Measurements from ENCODE around the gene LCN6.

Gene LCN6

DNA sequence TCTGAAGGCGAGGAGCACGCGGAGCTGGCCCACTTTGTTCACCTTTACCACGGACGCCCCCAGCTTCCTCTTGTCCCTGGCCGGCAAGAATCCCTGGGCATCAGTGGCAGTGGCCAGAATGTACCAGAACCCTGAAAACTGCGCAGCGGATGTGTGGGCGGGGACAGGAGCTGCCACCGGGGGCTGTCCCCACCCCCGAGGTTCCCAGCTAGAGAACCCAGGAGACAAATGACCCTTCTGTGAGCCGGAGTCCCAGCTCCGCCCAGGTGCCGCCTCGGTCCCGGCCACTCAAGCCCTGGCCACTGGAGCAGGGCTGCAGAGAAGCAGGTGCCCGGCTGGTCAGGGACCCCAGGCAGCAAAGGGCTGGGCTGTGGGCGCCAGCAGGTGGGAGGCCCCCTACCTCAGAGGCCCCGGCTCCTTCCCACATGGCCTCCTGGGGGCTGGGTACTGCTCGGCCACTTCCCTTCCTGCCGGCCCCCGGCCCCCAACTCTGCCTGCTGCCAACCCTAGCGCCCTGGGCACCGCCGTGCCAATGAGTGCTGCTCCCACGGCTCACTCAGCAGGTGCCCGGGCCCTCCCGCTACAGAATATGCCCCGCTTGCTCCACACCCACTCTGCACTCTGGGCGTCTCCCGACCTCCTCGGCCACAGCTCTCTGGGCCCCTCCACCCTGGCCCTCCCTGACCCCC lies 6.3 kb downstream of the LCN6 start:
- DNase-seq: no peak

DNA sequence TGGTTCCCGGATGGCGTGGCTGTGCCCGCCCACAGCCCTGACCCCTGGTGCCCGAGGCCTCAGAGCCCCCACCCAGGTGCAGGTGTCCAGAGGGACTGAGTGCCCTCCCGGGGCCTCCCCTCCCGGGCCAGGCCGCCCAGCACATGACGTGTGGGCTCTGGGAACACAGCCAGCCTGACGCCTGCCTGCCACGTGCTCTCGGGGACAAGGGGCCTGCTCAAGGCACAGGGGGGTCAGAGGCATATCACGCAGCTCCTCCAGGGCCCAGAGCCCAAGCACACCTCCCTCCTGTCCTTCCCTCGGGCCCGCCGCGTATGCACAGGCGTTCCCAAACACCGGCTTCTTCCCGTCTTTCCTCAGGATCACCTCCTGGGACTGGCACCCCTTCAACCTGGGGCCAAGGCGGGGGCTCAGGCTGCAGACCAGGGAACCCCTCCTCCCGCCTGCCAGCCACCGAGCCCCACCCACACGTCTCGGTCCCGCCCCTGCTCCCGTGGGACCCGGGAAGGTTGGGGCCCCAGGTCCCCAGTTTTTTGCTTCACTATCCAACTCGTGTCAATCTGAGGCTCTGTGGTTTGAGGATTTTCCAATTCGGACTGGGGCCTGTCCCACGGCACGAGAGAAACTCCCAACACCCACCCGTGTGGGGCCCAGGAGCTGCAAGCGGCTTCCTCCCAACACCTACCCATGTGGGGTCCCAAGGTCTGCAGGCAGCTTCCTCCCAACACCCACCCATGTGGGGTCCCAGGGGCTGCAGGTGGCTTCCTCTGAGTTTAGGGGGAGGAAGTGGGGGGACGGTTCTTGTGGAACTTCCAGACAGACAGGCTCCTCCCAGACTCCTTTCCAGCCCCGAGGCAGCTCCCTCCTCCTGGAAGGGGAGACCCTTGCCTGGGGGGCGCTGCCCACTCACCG lies 7.1 kb downstream of the LCN6 start:
- DNase-seq: no peak

DNA sequence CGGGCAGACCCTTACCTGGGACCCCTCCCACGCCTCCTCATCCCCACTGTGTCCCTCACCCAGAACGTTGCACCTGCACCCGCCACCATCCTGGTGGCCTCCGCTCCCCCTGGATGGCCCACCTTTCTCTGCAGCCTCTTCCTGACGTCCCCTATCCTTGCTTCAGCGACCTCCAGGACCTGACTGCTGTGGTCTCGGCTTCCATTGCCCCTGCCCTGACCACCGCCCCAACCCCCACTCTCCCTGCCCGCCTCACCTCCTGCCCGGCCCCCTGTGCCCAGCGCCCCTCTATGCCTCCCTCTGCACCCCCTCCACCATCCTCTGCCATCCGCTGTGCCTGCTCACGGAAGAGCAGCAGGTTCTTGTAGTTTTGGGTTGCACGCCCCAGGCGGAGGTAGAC lies 7.8 kb downstream of the LCN6 start:
- no peak for DNase-seq

DNA sequence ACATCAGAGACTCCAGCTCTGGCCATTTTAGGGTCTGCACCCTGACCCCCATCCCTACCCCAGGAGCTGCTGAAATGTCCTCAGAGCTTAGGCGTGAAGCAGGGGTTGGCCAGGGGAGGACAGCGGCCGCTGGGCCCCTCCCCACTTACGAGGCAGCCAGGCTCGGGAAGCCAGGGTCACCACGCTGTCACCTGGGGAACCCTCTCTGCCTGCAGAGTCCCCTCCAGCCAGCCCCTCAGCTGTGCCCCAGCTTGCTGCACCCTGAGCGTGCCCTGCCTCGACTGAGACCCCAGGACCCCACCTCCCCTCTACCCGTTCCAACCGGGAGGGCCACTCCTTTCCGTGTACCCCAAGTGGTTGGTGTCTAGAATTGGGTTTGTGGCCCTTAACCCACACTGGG lies 8.3 kb downstream of the LCN6 start:
- DNase-seq: no peak

DNA sequence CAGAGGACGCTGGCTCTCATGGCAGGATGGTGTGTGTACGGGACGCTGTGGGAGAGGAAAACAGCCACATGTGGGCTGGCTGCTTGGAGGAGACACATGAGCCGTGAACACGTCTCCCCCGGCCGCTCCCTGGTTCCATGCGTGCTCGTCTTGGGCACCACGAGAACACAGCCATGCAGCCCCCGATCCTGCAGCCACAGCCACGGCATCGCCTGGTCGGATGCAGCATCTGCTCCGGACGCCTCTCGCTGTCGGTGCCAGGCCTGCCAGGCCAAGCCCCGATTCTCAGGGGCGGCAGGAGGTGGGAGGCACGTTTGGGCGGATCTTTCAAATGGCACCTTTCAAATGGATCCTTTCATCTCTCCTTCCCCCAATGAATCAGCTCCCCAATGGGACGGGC lies 8.8 kb downstream of the LCN6 start:
- no peak for DNase-seq

DNA sequence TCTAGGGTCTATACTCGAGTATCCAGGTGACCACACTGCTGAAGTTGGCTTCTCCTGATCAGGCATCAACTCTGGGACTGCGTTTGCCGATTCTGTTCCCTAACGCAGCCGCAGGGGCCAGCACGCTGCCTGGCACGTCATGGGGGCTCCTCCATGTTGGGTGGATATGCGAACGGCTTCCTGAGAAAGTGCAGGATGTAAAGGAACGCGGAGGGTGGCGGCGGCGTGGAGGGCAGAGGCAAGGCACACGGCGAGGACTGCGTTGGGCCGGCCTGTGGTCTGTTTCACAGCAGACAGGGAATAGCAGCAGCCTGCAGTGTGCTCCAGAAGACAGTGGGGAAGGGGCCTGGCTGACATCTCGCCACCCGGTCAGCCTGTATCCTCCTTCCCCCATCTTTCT lies 9.4 kb downstream of the LCN6 start:
- no peak for DNase-seq

DNA sequence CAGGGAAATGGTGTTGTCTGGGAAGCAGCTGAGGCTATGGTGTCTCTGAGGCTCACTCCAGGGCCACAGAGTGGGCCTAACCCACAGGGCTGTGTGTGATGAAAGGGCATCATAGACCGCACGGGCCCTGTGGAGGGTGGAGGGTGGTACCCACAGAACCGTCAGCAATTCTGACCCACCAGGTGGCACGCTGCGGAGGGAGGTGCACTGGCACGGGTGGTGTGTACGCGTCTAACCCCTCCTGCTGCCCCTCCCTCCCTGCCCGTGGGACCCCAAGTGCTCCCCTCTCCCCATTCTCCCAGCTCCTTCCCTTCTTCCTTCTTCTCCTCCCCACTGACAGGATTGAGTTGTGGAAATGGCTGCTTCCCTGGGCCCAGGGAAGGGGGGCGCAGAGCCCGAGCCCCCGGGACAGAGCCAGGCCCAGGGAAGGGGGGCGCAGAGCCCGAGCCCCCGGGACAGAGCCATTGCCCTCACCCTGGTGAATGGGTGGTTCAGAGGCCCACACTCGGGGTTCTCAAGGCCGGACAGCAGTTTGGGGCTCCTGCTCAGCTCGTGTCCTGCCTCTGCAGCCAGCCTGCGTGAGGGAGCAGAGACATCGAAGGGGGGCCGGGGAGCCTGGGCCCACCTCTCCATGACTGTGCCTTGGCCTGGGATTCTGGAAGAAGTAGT lies 12.4 kb downstream of the LCN6 start:
- DNase-seq: no peak

DNA sequence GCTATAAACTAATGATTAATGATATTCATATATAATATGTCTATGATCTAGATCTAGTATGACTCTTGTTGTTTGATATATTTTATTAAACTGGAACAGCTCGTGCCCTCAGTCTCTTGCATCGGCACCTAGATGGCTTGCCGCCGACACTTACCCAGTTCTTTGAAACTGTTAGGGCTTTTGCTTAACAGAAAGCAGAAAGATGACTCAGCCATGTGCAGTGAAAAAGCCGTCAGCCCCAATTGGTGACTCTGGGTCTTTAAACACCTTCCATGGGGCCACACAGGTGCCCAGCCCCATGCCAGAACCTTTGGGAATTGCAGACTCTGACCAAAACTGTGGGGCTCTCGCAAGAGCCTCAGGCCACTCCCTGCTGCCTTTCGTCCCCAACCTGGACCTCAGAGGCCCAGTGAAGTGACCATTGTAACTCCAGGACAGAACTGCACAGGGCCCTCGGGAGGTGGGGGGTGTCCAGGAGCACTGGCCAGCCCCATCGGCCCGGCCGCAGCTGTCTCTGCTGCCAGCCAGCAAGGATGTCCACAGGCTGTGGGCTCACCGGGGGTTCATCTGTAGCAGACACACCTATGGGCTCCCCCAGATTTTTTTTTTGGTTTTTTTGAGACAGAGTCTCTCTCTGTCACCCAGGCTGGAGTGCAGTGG lies 13.4 kb downstream of the LCN6 start:
- no peak for DNase-seq

DNA sequence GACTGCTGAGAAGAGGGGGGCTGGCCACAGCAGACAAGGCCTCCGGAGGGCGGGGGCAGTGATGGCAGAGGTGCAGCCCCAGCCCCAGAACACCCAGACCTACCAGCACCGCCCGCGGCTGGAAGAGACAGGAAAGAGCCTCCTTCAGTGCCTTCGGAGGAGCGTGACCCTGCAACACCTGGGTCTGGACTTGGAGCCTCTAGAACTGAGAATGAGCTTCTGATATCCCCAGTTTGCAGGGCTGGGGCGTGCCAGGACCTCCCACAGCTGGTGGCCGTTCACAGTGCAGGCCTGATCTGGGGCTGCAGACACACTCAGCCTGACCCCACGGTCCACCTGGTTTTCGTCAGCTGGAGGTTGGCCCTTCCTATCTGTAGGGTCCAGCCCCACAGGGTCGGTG lies 14.7 kb downstream of the LCN6 start:
- no peak for DNase-seq

DNA sequence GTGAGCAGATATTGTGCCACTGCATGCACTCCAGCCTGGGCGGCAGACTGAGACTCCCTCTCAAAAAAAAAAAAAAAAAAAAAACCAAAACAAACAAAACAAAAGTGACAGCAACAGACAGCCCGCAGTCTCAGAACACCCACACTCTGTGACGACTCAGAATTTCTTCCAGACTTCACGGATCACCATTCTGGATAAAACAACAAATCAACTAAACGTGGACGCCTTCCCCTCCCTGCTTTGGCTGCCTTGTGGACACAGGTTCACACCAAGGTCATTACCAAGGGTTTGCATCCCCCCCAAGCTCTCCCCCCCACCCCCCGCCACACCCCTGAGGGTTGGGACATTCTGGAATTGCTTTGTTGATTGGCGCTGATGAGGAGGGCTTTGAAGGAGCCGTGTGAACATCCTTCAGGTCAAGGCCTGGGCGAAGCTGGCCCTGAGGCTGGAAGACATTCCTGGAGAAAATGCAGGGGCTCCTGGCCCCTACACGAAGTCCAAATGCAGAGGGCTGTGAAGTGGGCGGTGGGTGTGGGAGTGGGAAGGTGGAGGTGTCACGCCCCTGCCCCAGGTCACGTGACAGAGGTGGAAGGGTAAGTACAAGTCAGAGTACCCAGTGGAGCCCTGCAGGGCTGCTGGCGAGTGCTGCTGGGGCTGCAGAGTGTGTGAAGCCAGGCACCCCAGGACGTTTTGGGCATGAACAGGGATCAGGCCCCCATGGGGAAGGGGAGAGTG lies 15.7 kb downstream of the LCN6 start:
- no peak for DNase-seq

DNA sequence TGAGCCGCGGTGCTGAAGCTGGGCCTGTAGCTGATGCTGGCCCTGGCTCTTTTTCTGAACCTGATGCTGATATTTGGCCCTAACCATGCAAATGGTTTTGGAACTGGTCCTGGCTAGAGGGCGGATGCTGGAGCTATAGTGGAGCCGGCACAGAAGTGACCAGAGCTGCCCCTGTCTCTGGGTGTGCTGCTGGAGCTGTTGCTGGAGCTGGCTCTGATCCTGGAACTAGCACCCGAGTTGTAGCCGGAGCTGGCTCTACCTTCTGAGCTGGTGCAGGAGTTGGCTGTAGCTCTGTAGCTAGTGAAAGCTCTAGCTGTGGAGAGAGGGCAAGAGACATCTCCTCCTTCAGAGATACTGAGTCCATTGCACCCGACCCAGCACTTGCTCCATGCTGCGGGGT lies 18.4 kb downstream of the LCN6 start:
- DNase-seq: no peak

DNA sequence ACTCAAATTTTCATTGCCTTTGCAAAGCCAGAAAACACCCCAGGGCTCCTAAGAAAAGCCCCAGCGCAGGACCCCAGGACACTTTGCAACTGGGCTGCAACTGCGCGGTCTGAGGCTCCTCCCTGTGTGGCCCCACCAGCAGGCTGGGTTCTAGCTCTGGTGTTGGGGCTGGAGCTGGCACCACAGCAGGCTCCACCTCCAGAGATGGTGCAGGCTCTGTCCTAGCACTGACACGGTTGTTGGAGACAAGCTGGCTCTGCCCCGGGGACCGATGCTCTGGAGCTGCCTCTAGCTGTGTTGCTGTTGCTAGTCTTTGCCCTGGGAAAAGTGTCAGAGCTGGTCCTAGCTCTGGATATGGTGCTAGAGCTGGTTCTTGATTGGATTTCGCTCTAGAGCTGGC lies 19.2 kb downstream of the LCN6 start:
- DNase-seq: no peak

DNA sequence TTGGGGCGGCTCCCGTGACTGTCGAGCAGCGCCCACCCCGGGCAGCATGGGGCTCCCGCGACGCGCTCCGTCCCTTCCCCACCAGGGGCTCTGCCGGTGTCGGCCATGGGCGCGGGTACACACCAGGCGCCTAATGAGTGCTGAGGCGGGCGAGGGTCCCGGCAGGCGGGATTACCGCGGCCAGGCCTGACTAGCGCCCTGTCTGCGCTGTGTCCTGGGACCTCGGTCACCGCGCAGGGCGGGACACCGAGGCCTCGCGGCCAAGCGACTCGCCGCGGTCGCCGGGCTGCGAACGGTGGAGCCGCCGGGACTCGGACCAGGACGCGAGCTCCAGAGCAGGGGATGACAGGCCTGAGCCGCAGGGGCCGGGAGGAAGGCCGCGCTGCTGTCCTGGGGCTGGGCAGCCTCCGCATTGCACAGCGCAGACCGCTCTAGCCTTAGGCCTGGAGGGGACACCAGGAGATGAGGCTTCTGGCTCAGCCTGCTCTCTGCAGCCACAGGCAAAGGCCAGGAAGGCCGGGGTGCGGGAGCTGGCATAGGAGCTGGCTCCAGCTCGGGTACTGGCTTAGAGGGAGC lies 19.7 kb downstream of the LCN6 start:
- DNase-seq: no peak

DNA sequence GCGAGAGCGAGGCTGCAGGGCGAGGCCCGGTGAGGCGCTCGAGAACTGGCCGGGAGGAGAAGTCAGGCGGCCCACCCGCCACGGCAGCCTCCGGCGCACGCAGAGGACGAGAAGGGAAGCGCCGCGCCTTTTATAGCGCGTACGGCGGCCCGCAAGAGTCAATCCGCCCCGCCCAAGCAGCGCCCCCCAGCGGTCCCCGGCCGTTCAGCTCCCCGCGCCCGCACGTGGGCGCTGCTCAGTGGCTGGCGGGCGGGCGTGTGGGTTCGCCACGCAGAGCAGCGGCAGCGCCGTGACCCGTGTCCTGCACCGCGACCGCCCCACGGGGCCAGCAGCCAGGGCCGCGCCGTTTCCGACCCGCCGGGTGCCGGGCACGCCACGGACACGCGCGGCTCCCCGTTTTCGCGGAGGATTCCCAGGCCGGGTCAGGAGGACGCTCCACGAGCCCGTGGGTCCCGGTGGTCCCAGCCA lies 20.2 kb downstream of the LCN6 start:
- DNase-seq: peak; percentile 94

DNA sequence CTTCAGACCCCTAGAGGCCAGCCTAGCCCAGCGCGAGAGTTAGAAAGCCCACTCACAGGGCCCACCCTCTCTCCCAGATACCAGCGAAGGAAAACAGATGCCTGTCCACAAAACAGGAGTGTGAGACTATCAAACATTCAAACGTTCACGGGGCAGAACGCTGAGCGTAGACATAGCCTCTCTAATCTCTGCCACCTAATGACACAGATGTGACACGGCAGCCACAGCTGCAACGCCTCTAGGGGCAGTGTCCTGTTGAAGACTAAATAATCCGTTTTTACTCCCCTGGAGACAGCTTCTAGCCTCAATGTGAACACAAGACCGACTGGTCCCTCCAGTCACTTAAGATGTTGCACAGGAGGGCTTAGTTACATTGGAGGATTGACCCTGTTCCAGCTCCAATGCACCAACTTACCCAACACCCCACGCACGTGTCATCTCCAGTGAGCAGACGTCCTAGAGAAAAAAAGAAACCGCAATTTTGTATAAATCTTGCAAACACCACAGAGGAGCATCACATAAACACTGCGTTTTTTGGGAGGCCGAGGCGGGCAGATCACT lies 21.6 kb downstream of the LCN6 start:
- peak; percentile 54 for DNase-seq

DNA sequence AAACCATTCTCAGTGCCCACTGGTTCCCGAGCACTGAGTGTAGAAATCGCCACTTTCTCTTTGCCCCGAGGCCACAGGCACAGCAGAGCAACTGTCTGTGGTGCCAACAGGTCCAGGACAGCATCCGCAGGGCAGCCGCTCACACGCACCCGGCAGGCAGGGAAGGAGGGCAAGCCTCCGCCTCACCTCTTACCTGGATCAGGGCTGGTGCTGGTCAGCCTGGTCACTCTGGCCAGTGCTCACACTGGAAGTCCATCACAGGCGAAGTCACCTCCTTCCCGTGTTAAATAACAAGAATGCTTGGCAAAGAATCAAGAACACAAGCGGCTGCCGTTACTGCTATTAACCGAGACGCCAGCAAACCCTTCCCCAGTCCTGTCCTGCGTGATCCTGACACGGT lies 22.2 kb downstream of the LCN6 start:
- no peak for DNase-seq

DNA sequence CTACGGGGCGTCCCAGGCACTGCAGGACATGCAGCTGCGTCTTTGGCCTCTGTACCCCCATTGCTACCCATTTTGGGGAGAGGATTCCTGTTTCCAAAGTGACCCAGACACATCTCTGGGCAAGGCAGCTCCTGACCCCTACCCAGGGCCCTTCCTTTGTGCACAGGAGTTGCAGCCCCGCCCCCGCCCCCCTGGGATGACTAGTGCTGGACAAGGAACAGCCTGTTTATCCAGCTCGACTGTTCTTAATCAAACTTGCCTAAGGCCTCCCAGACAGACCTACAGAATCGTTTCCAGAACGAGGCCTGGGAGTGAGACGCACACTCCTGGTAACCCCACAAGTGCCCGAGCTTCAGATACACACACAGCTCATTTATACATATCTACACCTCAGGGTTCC lies 22.7 kb downstream of the LCN6 start:
- no peak for DNase-seq

DNA sequence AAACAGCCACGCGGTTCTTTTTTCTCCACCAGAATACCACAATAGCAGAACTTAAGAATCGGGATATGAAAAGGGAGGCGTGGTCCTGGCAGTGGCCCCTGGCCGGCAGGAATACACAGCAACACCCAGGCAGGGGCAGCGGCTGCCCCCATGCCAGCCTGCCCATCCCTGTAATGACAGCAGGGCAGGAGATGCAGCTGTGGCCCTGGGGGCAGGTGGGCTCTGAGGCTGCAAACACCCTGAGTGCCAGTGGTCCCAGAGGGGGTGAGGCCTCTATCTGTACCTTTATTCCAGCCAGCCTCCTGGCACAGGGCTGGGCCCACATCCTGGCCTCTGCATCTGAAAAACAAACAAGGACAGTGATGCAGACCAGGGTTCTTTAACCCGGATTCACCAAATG lies 23.6 kb downstream of the LCN6 start:
- DNase-seq: no peak

DNA sequence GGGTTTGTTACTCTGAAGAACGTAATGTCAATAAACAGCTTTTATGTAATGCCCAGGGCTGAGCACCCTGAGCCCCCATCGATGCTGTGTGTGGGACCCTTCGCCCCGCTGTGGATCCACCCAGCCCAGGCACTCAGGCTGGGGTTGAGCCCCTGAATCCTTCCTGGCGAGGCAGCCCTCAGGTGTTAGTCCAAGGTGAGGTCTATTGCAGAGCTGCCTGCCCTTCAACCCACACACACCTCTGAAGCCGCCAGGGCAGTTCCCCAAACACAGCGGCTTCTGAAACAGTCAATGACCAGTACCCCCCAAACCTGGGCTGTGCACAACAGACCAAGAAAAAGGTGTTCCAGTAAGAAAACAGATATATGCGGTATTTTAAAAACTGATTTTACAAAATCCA lies 24.3 kb downstream of the LCN6 start:
- DNase-seq: no peak

DNA sequence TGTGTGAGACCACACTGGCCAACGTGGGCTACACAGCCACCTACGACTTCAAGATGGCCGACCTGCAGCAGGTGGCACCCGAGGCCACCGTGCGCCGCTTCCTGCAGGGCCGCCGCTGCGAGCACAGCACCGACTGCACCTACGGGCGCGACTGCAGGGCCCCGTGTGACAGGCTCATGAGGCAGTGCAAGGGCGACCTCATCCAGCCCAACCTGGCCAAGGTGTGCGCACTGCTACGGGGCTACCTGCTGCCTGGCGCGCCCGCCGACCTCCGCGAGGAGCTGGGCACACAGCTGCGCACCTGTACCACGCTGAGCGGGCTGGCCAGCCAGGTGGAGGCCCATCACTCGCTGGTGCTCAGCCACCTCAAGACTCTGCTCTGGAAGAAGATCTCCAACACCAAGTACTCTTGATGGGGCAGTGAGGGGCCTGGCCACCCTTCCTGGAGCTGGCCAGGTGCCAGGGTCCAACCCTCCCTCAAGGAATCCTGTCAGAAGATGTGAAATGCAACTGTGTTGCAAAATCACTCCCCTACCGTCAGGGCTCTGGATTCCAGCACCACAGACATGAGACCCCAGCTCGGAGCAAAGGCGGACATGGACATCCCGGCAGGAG lies 24.9 kb downstream of the LCN6 start:
- DNase-seq: no peak

DNA sequence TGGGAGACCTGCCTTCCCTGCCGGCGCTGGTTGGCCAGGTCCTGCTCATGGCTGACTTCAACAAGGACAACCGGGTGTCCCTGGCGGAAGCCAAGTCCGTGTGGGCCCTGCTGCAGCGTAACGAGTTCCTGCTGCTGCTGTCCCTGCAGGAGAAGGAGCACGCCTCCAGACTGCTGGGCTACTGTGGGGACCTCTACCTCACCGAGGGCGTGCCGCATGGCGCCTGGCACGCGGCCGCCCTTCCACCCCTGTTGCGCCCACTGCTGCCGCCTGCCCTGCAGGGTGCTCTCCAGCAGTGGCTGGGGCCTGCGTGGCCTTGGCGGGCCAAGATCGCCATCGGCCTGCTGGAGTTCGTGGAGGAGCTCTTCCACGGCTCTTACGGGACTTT lies 25.4 kb downstream of the LCN6 start:
- DNase-seq: no peak

Measured in activated naive CD4-positive, alpha-beta T cell treated with anti-CD3 and anti-CD28 coated beads, Interleukin-2, amount 50 U/mL, for 16 hours (primary cell).